HG03196 (cell line): ENCODE results near the gene SIL1.

Experiments used
- ATAC-seq: cut with Tn5 transposase; IDR thresholded peaks from one replicate; pipeline ENCODE4 v1.9.1; 2021; ENCODE audit not compliant: unreplicated experiment

Gene SIL1

DNA sequence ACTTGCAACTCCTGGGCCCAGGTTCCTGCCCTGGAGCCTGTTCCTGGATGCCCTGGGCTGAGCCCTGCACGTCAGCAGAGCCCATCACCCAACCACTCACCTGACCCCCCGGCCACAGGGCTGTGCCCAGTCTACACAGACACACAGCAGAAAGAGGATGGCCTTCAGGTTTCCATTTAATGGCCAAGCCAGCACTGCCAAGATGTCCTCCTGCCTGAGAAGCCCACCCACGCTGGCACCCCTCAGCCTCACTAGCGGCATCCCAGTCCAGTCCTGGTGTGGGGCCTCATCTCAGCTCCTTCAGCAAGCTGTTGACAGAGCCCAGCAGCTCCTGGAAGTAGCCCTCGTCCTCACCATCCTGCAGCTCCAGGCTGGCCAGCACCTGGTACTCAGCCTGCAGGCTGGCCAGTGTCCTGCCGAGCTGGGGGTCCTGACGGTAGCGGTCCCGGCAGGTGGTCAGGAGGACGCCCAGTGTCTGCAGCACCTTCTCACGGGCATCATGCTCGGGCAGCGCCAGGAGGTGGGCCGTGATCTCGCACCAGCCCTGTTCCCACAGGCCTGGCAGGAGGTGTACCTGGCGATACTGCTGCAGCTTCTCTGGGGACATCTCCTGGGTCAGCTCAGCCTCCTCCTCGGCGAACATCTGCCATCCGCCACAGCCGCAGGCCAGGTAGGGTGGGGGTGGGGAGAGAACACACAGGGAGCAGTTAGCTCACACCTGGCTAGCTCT, 251.2 kb downstream of the SIL1 start:
- no peak for ATAC-seq

DNA sequence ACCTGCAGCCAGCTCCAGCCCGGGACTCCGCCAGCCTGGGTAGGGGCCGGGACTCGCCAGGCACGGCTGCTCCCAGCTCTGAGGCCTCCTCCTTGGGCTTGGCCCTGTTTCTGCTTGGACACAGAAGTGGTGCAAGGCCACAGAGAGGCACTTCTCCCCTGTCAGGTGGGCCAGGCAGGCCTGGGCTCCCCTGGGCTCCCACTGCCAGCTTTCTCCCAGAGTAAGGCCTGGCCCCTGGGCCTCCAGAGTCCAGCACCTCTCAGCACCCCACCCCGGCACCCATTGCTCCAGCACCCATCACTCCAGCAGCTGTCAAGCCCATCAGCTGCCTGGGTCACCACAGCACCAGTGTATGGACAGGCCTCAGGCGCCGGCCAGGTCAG, 251.9 kb downstream of the SIL1 start:
- ATAC-seq = no peak

DNA sequence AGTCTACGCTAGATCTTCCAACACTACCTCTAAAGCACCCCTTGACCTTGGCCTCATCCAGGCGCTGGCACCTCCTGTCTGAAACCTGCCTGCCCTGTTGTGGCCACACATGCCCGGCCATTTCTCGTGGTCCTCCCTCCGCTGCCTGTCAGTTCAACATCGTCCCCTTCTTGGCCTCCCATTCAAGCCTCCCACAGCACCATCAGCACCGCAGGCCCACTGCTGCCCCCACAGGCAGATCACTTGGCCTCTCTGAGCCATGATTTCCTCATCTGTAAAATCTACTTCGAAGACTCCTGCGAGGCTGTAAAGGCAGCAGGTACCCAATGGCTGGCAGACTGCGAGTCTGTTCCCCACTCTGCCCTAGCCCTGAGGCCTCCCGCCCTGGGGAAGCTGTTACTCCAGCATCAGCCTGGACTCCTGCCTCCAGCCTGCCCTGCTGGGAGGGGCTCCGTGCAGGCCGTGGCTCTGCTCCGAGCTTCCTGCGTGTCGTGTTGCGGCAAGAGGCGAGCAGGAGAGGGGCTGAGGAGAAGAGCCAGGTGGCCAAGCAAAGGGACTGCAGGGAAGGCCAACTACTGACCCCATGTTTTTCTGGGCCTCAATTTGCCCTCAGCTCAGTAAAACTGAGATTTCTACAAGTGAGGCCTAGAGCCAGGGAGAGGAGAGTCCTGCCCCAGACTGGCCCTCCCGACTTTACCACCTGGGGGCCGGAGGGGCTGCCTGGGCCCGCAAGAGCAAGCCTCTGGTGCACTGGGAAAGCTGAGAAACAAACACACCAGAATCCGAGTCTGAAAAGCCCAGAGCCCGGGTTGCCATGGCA, 252.5 kb downstream of the SIL1 start:
- ATAC-seq = no peak

DNA sequence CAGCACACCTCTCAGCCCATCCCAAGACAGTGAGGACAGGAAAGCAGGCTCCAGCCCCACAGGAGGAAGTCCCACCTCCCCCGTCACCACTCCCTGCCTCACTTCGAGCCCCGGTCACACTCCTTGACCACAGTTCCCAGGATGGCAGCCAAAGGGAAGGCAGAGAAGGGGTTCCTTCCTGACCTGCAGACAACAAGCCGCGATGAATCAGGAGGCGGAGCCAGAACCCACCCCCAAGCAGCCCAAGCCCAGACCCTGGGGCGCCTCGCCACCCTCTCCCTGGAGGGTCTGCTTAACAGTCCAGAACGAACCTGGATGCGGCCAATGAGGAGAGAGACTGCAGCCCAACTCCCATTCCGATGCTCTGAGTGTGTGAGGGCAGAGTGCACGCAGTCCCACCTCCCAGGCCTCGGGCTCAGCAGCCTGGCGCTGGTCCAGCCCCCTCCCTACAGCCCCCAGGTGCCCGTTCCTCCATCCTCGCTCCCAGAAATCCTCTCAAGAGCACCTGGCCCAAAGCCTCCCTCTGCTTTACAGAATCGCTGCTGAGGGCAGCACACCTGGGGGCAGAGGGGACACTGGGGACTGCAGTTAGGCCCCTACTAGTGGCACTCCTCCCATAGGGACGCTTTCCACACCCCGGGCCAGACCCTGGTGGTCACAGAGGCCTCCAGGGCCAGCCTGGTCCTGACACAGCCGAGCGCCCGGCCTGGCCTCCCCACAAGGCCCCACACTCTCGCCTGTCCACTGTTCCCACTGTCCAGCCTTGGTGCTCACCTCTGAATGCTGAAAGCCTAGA, 253.4 kb downstream of the SIL1 start:
- ATAC-seq = no peak

DNA sequence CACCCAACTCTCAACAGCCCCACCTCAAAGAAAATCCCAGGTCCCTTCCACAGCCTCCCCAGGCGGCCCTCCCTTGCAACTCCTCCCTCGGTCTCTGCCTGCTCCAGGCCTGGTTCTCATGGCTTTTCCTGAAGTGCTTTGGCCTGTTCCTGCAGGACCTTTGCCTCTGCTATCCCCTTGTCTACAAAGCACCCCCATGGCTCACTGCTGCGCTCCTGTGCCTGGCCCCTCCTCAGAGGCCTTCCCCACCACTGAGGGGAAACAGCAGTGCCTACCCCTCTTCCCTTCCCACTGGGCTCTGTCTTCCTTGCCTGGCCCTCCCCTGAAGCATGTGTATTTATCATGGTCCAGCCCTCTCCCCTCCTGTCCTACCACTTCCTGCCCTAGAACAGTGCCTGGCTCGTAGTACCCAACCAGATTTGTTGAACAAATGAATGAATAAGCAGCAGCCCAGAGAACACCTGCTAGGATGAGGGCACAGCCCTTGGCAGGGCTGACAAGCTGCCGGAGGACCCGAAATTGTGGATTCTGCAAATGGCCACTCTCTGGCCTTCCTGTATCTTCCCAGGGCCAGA, 254.5 kb downstream of the SIL1 start:
- no peak for ATAC-seq

DNA sequence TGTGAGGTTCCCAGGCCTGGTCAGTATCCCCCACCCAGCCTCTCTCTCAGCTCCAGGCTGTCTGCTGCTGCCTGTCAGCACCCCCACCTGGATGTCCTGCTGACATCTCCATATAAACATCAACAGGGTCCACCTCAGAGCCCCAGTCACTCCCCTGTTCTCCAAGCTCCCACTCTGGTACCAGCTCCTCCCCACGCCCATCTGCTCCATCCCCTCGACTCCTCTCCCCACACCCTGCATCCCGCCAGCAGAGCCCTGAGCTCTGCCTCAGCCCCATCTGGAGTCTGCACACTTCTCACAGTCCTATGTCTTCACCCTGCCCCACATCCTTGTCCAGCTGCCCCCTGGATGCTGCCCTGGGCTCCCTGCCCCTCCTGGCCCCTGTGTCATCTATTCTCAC, 255.3 kb downstream of the SIL1 start:
- ATAC-seq = no peak

DNA sequence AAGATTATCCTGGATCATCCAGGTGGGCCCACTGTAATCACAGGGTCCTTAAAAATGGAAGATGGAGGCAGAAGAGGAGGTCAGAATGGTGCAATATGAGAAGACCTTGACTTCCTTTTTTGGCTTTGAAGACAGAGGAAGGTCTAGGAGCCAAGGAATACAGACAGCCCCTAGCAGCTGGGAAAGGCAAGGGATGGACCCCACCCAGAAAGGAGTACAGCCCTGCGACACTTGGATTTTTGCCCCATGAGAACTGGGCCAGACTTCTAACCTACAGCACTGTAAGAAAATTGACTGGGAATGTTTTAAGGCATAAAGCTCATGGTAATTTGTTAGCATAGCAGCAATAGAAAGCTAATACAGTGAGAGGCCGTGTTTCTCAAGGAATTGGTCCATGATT, 256.1 kb downstream of the SIL1 start:
- no peak for ATAC-seq

DNA sequence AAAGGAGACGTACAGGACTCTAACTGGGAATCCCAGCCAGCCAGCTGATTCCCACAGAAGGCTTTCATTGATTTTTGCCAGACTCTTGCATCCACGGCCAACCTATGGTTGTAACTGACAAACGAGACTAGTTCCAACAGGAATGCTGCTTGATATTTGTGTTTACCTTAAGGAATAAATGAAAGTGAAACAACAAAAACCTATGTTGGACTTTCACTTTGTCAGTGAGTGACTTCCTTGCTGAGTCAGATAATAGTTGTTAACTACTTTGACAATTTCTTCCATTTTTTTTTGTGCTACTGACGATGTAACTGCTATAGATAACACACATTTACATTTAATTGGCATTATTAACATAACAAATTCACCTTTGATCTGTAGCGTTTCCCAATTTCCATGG, 259.6 kb downstream of the SIL1 start:
- no peak for ATAC-seq

DNA sequence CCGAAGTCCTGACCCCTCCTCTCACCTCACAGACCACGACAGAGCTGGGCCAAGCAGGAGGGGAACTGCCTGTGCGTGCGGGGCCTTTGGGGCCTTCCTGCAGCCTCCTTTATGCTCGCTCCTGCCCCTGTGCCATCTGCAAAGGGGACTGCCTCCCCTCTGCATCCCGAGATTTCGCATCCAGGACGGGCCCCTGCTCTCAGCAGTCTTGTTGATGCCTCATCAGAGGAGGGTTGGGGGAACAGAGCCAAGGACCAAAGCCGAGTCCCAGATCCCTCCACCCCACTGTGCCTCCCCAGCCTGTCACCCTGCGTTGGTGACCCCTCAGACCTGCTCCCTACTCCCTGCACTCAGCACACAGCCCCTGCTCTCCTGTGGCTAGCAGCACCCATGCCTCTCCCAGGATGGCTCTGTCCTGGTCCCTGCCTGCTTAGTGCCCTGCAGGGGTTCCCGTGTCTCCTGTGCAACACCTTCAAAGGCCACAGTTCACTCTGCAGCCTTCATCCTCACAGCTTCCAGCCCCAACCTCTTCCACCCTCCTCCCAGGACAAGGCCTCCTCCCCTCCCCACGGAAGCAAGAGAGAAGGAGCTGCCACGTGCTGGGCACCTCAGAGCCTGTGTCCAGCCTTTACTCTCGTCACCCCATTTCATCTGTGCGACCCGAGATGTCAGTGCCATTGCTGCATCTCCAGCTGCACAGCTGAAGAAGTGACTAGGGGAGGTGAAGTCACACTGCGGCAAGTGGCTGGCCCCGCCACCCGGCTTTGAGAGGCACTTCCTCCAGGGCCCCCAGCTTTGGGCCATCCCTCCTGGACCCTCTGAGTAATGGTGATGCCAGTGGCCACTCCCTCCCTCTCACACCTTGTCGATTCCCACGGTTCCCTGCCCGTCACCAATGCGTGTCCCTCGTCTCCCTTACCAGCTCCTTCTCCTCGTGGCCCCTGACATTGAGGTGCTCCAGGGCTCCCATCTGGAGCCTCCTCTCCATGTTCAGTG, 260.5 kb downstream of the SIL1 start:
- ATAC-seq = no peak

DNA sequence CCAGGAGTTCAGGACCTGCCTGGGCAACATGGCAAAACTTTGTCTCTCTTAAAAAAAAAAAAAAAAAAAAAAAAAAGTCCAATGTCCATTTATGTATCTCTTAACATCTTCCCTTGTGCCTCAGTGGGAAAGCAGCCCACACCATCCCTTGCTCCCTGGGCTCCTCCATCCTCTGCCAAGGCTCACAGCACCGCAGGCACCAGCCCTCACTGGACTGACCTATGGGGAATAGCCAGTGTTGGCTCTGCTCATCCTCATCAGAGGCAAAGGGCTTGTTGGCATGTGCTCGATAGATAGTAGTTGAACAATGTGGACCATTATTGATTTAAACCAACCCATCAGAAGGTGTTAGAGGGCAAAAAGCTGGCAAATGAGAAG, 261.2 kb downstream of the SIL1 start:
- no peak for ATAC-seq

DNA sequence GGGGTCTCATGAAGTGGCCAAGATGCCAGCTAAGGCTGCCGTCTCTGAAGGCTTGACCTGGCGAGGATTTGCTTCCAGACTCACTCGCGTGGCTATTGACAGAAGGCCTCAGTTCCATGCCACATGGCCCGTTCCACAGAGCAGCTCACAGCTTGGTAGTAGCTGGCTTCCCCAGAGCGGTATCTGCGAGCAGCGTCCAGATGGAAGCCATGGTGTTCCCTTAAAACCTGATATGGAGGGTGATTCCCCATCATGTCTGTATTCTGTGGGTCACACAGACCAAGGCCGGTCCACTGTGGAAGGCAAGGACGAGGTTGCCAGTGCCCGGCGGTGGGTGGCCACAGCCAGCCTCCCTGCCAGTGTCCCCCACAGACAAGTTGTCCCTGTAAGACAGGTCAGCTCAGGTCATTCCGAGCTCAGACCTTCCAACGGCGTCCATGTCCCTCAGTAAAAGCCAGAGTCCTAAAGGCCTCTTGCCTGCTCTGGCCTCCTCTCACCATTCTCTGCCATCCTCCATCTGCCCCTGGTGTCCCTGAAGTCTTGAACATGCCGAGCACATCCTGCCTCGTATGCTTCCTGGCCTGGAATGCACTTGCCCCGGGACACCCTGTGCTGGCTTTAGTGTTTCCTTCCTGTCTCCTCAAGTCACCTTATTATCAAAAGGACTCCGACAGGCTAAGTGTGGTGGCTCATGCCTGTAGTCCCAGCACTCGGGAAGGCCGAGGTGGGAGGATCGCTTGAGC, 261.8 kb downstream of the SIL1 start:
- no peak for ATAC-seq

DNA sequence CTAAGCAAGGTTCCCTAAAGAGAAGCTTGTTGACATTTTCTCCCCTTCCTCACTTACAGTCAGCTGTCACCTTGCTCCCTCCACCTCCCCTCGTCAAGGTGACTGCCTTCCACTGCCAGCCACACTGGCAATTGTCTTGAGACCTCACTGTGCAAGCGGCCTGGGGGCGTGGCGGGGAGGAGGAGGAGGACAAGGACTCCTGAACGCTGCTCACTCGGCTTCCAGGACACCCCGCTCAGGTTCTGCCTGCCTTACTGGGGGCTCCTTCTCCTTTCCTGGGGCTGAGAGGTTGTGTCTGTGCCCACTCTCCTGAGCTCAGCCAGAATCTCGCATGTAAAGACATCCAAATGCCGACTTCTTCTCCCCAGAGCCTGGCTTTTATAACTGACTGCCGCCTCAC, 262.7 kb downstream of the SIL1 start:
- no peak for ATAC-seq

DNA sequence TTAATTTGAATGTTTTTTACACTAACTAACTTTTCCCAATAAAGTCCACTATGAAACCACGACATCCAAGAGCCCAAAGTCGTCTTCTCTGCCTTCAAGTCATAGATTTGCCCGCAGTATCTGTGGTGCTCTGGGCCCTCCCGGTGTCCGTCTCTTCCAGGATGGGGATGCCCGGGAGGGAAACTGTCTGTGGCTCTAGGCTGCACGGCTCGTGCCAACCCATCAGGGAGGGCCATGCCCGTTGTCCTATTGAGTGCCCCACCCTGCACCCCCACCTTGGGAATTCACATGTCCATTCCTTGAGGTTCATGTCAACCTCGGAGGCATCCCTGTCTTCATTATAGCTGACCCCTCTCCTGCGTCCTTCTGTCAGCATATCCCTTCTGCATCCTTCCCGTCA, 263.2 kb downstream of the SIL1 start:
- ATAC-seq = no peak

DNA sequence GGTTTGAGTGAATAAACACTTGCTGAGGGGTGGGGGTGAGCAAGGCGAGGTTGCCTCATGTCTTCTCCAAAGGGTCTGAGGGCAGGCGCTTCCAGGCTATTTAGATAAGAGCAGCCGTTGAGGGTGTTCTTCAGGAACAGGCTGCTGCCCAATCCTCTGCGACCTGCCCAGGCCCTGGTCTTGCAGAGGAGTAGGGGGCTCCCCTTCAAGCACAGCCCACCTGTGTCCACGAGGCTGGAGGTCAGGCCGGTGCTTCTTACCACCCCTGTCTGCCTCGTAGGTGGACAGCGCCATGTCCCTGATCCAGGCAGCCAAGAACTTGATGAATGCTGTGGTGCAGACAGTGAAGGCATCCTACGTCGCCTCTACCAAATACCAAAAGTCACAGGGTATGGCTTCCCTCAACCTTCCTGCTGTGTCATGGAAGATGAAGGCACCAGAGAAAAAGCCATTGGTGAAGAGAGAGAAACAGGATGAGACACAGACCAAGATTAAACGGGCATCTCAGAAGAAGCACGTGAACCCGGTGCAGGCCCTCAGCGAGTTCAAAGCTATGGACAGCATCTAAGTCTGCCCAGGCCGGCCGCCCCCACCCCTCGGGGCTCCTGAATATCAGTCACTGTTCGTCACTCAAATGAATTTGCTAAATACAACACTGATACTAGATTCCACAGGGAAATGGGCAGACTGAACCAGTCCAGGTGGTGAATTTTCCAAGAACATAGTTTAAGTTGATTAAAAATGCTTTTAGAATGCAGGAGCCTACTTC, 264.5 kb downstream of the SIL1 start:
- ATAC-seq = no peak

DNA sequence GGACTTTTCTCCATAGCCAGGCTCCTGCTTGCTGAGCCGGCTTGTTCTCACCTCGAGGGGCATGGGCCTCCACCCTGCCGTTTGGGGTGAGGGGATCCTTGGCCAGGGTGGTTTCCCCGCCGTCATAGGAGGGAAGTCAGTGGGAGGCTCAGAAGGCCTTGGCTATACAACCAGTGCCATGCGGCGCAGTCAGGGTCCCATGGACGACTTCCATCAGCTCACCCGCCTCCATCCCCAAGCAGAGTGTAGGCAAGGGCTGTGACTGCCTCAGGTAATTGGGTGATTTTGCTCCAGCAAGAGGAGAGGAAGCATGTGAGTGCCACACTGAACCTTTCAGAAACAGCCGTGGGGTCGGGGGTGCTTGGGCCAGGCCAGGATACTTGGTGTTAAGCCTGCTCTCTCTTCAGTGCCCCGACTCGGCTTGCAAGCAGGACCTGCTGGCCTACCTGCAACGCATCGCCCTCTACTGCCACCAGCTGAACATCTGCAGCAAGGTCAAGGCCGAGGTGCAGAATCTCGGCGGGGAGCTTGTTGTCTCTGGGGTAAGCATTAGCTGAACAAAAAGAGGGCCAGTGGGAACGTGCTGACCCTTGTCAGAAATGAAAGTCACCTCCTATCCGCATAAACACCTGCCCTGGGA, 265.9 kb downstream of the SIL1 start:
- ATAC-seq = no peak

DNA sequence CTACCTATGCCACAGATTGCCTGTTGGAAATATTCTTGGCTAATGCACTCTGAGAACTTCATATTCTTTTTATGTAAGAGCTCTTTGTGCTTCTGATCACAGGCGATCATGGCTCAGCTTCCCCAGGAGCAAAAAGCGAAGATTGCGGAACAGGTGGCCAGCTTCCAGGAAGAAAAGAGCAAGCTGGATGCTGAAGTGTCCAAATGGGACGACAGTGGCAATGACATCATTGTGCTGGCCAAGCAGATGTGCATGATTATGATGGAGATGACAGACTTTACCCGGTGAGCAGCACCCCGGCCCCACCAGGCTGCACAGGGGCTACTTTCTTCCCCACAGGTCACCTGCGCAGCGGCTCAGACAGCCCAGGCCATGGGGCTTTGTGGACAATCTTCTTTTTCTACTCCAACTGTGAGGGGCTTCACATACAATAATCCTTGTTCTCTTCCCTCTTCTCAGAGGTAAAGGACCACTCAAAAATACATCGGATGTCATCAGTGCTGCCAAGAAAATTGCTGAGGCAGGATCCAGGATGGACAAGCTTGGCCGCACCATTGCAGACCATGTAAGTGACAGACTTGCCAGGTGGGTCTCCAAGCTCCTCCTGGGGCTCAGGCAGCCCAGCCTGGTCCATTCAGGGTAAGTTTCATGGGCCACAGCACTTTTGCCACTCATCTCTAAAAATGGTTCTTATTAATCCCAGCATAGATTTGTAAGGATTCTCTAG, 267.6 kb downstream of the SIL1 start:
- no peak for ATAC-seq

DNA sequence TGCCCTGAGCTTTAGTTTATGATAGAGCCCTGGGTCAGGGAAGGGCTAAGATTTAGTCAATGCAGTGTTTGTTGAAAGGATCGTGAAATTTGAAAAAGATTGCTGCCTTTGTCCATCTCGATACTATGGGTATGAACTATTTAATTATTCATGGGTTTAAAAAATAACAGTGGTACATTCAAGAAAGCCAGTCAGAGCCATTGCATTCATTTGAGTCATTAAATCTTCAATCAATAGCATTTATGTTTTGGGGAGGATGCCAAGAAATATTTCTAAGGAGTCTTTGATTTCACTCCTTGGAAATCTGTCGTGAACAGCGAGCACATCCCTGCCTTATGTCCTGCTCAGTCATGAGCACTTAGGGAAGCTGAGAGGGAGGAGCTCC, 268.6 kb downstream of the SIL1 start:
- no peak for ATAC-seq

DNA sequence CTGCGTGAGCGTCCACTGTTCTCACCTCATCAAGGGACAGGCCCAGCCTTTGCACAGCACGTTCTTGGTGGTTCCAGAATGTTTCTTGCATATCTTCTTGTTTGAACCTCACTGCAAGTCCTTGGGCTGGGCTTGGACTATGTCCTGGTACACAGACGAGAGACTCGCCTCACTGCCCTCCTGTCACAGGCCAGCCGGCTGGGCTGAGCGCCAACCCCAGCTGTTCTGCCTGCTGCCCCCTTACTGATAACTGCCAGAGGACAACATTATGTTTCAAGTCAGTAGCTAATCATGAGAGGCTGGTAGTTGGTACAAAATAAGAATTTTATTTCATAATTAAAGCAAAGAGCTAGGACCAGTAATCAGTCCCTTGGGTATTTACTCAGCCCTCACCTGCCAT, 270.2 kb downstream of the SIL1 start:
- no peak for ATAC-seq
